Measurements from ENCODE around the gene TNP1.

The TNP1 gene

GRCh38 chr2:216833061-216833460 is 26.8 kb downstream of the TNP1 start:
- Histone ChIP-seq H3K9ac (no peak overlapping the region), H3K79me2 (ENCODE audit: insufficient read depth, low read depth) (no peaks in the 10 kb centered on the region), H3K36me3 (ENCODE audit: insufficient read depth) (no peaks in the 10 kb centered on the region), H3K4me2 (no peak overlapping the region), H3K27ac (no peak overlapping the region), H3K4me1 (ENCODE audit: low read depth, poor library complexity, severe bottlenecking) (no peaks in the 10 kb centered on the region), H3K27me3 (ENCODE audit: insufficient read depth, low read depth) (no peaks in the 10 kb centered on the region), H3K4me3 (IDR thresholded peaks at IDR 0.05; ENCODE audit: insufficient read depth, low read depth, low read length) (no peak overlapping the region), H4K20me1 (ENCODE audit: insufficient read depth) (no peaks in the 10 kb centered on the region), H2AFZ (ENCODE audit: low read depth) (no peak overlapping the region)
- no peak for TF ChIP-seq CTCF (conservative IDR thresholded peaks at IDR 0.05; ENCODE audit: low read depth, low read length)

GRCh38 chr2:216830346-216830745 is 29.5 kb downstream of the TNP1 start:
- Histone ChIP-seq H4K20me1 (ENCODE audit: insufficient read depth) (no peaks in the 10 kb centered on the region), H3K4me2 (no peak overlapping the region), H2AFZ (ENCODE audit: low read depth) (no peak overlapping the region), H3K4me1 (ENCODE audit: low read depth, poor library complexity, severe bottlenecking) (no peaks in the 10 kb centered on the region), H3K36me3 (ENCODE audit: insufficient read depth) (no peaks in the 10 kb centered on the region), H3K4me3 (IDR thresholded peaks at IDR 0.05; ENCODE audit: insufficient read depth, low read depth, low read length) (no peak overlapping the region), H3K27me3 (ENCODE audit: insufficient read depth, low read depth) (no peaks in the 10 kb centered on the region), H3K9ac (no peak overlapping the region), H3K27ac (no peak overlapping the region), H3K79me2 (ENCODE audit: insufficient read depth, low read depth) (no peaks in the 10 kb centered on the region)
- TF ChIP-seq CTCF (conservative IDR thresholded peaks at IDR 0.05; ENCODE audit: low read depth, low read length): no peak

- Histone ChIP-seq H3K36me3 (ENCODE audit: insufficient read depth) (no peaks in the 10 kb centered on the region), H3K9ac (no peak overlapping the region), H4K20me1 (ENCODE audit: insufficient read depth) (no peaks in the 10 kb centered on the region), H3K4me3 (IDR thresholded peaks at IDR 0.05; ENCODE audit: insufficient read depth, low read depth, low read length) (no peak overlapping the region), H3K4me2 (no peak overlapping the region), H3K27me3 (ENCODE audit: insufficient read depth, low read depth) (no peaks in the 10 kb centered on the region), H3K79me2 (ENCODE audit: insufficient read depth, low read depth) (no peaks in the 10 kb centered on the region), H3K4me1 (ENCODE audit: low read depth, poor library complexity, severe bottlenecking) (no peaks in the 10 kb centered on the region), H2AFZ (ENCODE audit: low read depth) (no peak overlapping the region), H3K27ac (no peak overlapping the region)
- TF ChIP-seq CTCF (conservative IDR thresholded peaks at IDR 0.05; ENCODE audit: low read depth, low read length): no peak
Measured at GRCh38 chr2:216829533-216829932, 30.3 kb downstream of the TNP1 start.

GRCh38 chr2:216827073-216827720 is 32.7 kb downstream of the TNP1 start:
- Histone ChIP-seq H3K4me1 (ENCODE audit: low read depth, poor library complexity, severe bottlenecking) (no peaks in the 10 kb centered on the region), H3K27me3 (ENCODE audit: insufficient read depth, low read depth) (no peaks in the 10 kb centered on the region), H3K9ac (no peak overlapping the region), H3K79me2 (ENCODE audit: insufficient read depth, low read depth) (no peaks in the 10 kb centered on the region), H3K4me3 (IDR thresholded peaks at IDR 0.05; ENCODE audit: insufficient read depth, low read depth, low read length) (no peak overlapping the region), H4K20me1 (ENCODE audit: insufficient read depth) (no peaks in the 10 kb centered on the region), H2AFZ (ENCODE audit: low read depth) (no peak overlapping the region), H3K27ac (no peak overlapping the region), H3K36me3 (ENCODE audit: insufficient read depth) (no peaks in the 10 kb centered on the region), H3K4me2 (no peak overlapping the region)
- no peak for TF ChIP-seq CTCF (conservative IDR thresholded peaks at IDR 0.05; ENCODE audit: low read depth, low read length)
